Esophagus muscularis mucosa (tissue), 4 donors: ENCODE data around the gene PRSS50. TPM values are rescaled to one million over a fixed set of nuclear protein-coding genes. Genes with fewer than 3 reads are reported as not detected.

ENCODE experiments used
- DNase-seq: peaks from one replicate; pipeline ENCODE4 v3.0.0-alpha.2; 2017; ENCODE audit errors: extremely low spot score
- H3K27ac ChIP-seq, 4 donors: fragments of 200-600 bp; sonication (generic); replicated peaks in 1 of 4; 1 replicate in 3 of 4; 2 replicates in 1 of 4; pipeline ENCODE4 v1.5.1; 2016 to 2019; ENCODE audit warnings: mild to moderate bottlenecking in 1 of 4
- H3K27me3 ChIP-seq, 4 donors: fragments of 200-600 bp; sonication (generic); one replicate each; pipeline versions ENCODE4 v1.5.1 to v1.6.0; 2016 to 2019
- H3K36me3 ChIP-seq, 4 donors: fragments of 200-600 bp; sonication (generic); one replicate each; pipeline ENCODE4 v1.5.1; 2016 to 2019
- H3K4me1 ChIP-seq, 4 donors: fragments of 200-600 bp; sonication (generic); one replicate each; pipeline ENCODE4 v1.5.1; 2016 to 2019
- H3K4me3 ChIP-seq, 4 donors: fragments of 200-600 bp; sonication (generic); 1 replicate in 2 of 4; 2 replicates in 2 of 4; pipeline ENCODE4 v1.5.1; 2016 to 2019; ENCODE audit warnings: mild to moderate bottlenecking in 4 of 4, moderate library complexity in 1 of 4
- H3K9me3 ChIP-seq, 4 donors: fragments of 200-600 bp; sonication (generic); 1 replicate in 3 of 4; 2 replicates in 1 of 4; pipeline ENCODE4 v1.5.1; 2016 to 2019
- EP300 ChIP-seq: sonication (generic); formaldehyde crosslinking; IDR thresholded peaks from one replicate; pipeline ENCODE4 v1.6.1; 2017; ENCODE audit warnings: antibody characterized with exemption
- POLR2A ChIP-seq: fragments of 450-650 bp; IDR thresholded peaks from one replicate; pipeline ENCODE4 v1.6.1; 2017; ENCODE audit warnings: antibody characterized with exemption, moderate library complexity, mild to moderate bottlenecking, low read depth
- POLR2AphosphoS5 ChIP-seq, 2 donors: sonication (generic); formaldehyde crosslinking; IDR thresholded peaks; one replicate each; pipeline ENCODE4 v1.6.1; 2017; ENCODE audit warnings: antibody characterized with exemption in 2 of 2
- WGBS: methylation state at CpG from one replicate; pipeline ENCODE4 v1.1.5; 2018; 5-methylcytosine and 5-hydroxymethylcytosine counted together
- intact Hi-C: fragments of 100-400 bp; cut with DNase I; formaldehyde crosslinking; loops from one replicate; pipeline ENCODE4 v1.15.1; 2023
- total RNA-seq, 4 donors: library from RNA; depleted of rRNA; stranded (reverse); fragments of >200 nt; gene quantifications; one replicate each; pipeline versions ENCODE4 v1.1.0 to v1.2.1, GENCODE V29; 2016
- TF ChIP-seq, protein P1 (sequence below), 3 experiments: fragments of 200-600 bp in 2 of 3; fragments of 450-650 bp in 1 of 3; sonication (generic) in 2 of 3; IDR thresholded peaks; one replicate each; pipeline ENCODE4 v1.5.1; 2017 to 2019; ENCODE audit warnings: antibody characterized with exemption in 3 of 3, mild to moderate bottlenecking in 2 of 3, moderate library complexity in 1 of 3

The PRSS50 gene
- total RNA-seq, 4 donors from 2014 or later = 0.32 to 0.46 (median 0.42) TPM; not detected in 1

DNA sequence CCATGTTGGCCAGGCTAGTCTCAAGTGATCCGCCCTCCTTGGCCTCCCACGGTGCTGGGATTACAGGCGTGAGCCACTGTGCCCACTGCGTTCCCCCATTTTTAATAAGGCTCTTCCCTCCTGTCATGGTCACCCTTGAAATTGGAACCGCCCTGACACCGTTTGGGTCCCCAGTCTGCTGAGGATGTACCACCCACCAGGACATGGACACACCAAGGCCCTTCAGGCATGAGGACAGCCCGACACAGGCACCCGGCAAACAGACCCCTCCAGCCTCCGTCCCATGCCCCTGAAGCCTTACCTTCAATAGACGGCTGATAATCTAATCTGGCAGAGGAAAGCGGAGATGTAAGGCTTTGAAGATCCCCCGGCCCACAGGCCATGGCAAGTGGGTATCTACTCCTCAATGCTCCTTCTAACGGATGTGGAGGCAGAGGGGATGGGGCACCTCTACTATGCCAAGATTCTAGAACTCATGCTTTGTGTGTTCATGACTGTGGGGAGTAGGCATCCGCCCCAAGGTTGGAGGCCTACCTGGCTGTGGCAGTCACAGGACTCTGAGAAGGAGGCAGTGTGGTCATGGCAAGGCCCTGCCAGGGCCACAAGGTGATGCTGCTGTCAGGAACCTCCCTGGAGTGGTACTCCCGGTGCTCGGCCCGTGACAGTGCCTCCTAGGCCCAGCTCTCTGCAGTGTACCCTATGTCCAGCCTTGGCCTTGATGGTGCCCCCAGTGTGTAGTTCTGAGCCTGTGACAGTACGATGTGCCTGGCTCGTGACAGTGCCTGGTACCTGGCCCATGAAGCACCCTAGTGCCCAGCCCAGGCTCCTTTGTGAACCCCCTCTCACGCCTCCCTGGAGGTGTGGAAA, 18.6 kb upstream of the PRSS50 start:
- Histone ChIP-seq H3K4me3 (no peak overlapping the region), H3K27me3 (peaks cover 0 to 29% (median 0%) of the 10 kb centered on the region in 4 donors), H3K36me3 (no peaks in the 10 kb centered on the region), H3K27ac (no peak overlapping the region), H3K4me1 (no peaks in the 10 kb centered on the region), H3K9me3 (no peaks in the 10 kb centered on the region)
- TF ChIP-seq POLR2AphosphoS5 (IDR thresholded peaks at IDR 0.05) = no peak
- TF ChIP-seq POLR2A = no peak
- TF ChIP-seq, protein P1, sequence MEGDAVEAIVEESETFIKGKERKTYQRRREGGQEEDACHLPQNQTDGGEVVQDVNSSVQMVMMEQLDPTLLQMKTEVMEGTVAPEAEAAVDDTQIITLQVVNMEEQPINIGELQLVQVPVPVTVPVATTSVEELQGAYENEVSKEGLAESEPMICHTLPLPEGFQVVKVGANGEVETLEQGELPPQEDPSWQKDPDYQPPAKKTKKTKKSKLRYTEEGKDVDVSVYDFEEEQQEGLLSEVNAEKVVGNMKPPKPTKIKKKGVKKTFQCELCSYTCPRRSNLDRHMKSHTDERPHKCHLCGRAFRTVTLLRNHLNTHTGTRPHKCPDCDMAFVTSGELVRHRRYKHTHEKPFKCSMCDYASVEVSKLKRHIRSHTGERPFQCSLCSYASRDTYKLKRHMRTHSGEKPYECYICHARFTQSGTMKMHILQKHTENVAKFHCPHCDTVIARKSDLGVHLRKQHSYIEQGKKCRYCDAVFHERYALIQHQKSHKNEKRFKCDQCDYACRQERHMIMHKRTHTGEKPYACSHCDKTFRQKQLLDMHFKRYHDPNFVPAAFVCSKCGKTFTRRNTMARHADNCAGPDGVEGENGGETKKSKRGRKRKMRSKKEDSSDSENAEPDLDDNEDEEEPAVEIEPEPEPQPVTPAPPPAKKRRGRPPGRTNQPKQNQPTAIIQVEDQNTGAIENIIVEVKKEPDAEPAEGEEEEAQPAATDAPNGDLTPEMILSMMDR (IDR thresholded peaks at IDR 0.05) = no peak
- no peak for TF ChIP-seq EP300
- peak; percentile 72 for DNase-seq
- intact Hi-C loops = no loop called here
- 87% methylated on average over 14 of the region's 20 CpGs for WGBS

DNA sequence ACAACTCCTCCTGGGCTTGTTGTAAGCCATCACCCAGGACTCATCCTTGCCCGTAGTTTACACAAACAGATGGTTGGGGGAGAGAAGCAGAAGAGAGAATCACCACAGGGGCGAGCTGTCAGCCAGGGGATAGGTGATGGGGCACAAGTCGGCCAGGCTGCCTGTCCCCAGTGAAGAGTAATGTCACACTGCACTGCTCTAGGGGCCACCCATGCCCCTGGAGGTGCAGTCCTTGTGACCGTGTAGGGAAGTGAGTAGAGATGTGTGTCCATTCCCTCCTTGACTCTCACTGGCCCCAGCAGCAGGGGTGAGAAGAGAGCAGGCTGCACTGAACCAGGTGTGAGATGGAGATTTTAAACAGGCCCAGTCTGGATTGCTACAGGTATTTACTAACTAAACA, 17.1 kb upstream of the PRSS50 start:
- 63% methylated on average over 4 of the region's 4 CpGs for WGBS
- DNase-seq = peak; percentile 77

DNA sequence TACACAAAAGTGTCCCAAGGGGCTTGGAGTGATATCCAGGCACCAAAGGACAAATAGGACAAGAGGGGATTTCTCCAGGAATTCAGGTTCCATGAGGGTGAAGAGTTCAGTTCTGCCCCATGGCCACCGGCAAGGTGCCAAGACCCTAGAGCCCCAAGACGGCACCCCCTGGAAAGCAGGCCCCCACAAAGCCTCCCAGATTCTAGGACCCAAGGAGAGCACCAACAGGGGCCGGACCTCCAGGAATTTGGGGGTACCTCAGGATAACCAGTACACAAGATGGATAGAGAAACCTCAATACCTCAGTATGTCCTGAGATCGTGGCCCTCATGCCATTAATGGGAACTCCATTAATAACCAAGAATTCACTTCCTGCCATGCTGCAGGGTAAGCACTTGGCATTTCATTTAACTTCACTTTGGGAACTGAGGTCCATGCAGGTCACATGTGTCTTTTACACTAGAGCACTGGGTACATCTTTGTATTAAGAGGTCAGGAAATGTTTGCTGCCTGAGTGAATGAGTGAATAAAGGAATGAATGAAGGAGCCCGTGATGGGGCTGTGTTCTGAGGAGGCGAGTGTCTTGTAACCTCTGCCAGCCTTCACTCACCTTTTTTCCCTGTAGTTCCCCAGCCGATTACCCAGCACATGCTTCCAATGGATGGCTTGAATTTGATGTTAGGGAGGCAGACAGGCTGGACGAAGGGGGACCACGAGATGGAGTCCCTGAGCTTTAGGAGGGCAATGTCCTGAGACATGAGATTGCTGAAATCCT, 15.5 kb upstream of the PRSS50 start:
- DNase-seq = peak; percentile 84
- Histone ChIP-seq H3K4me3 (no peak overlapping the region), H3K9me3 (no peaks in the 10 kb centered on the region), H3K4me1 (no peaks in the 10 kb centered on the region), H3K27me3 (peaks cover 0 to 28% (median 0%) of the 10 kb centered on the region in 4 donors), H3K27ac (no peak overlapping the region), H3K36me3 (no peaks in the 10 kb centered on the region)
- TF ChIP-seq, protein P1 (IDR thresholded peaks at IDR 0.05) = no peak
- TF ChIP-seq EP300 (no peak), POLR2A (no peak), POLR2AphosphoS5 (IDR thresholded peaks at IDR 0.05) (no peak)
- intact Hi-C loops = no loop called here
- 84% methylated on average over 9 of the region's 9 CpGs for WGBS

More for the DNA sequence above, 17.1 kb upstream of the PRSS50 start:
- TF ChIP-seq, protein P1 (IDR thresholded peaks at IDR 0.05) = no peak
- TF ChIP-seq POLR2A = no peak
- TF ChIP-seq POLR2AphosphoS5 (IDR thresholded peaks at IDR 0.05) = no peak
- TF ChIP-seq EP300 = no peak
- Histone ChIP-seq H3K27ac (no peak overlapping the region), H3K9me3 (no peaks in the 10 kb centered on the region), H3K36me3 (no peaks in the 10 kb centered on the region), H3K4me3 (no peak overlapping the region), H3K4me1 (no peaks in the 10 kb centered on the region), H3K27me3 (peaks cover 0 to 29% (median 0%) of the 10 kb centered on the region in 4 donors)
- intact Hi-C loops = no loop called here

DNA sequence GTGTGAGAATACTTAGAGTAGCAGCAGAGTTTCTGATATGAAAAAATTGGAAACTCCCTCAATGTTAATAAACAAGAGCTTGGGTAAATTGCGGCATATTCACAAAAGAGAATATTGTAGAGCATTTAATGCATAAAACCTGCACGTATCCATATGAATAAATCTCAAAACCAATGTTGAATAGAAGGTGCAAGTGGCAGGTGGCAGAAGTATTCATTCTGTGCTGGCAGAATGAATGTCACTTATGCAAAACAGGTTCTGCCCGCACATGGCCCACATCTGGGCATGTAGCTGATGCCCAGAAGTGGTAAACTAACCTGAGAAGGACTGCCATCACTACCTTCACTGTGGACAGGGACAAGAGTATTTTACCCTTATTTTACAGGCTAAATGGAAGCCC, 14.1 kb upstream of the PRSS50 start:
- H3K27me3 ChIP-seq = peaks cover 0 to 26% (median 0%) of the 10 kb centered on the region in 4 donors
- WGBS = 86% methylated on average over 3 of the region's 3 CpGs
- no peaks in the 10 kb centered on the region for H3K9me3 ChIP-seq
- H3K4me3 ChIP-seq = no peak overlapping the region
- H3K4me1 ChIP-seq = no peaks in the 10 kb centered on the region
- H3K27ac ChIP-seq = no peak overlapping the region
- no peaks in the 10 kb centered on the region for H3K36me3 ChIP-seq
- TF ChIP-seq POLR2A (no peak), EP300 (no peak), POLR2AphosphoS5 (IDR thresholded peaks at IDR 0.05) (no peak)
- TF ChIP-seq, protein P1 (IDR thresholded peaks at IDR 0.05) = no peak
- peak; percentile 83 for DNase-seq
- intact Hi-C loops = no loop called here
